ENCODE measurements around the gene UBTD2. TPM values are rescaled to one million over a fixed set of nuclear protein-coding genes. Genes with fewer than 3 reads are reported as not detected.

UBTD2 gene
- total RNA-seq, 4 donors from 2014 or later, result 6.0 to 11.4 (median 9.8) TPM

DNA sequence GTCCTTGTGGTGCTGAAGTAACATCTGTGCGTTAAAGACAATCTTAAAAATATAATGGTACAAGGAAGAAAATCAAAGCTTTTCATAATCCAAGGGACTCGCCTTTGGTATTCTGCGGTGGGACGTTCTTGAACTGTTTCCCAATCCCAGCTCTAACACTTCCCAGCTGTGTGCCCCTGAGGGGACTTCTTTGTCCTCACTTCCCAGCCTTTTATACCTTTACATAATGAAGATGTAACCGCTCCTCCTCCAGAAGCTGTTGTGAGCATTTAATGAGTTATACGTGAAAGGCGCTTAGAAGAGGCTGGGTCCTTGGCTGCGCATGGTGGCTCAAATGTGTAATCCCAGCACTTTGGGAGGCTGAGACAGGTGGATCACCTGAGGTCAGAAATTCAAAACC lies 112.4 kb downstream of the UBTD2 start:
- H3K27ac ChIP-seq, result no peak overlapping the region
- no peaks in the 10 kb centered on the region for H3K36me3 ChIP-seq
- no peak overlapping the region for H3K4me3 ChIP-seq
- intact Hi-C loops (cut with DNase I; ENCODE audit: low total_unique reads), result no loop called here
- H3K4me1 ChIP-seq, result peaks cover 38 to 40% of the 10 kb centered on the region in 2 donors
- TF ChIP-seq CTCF (IDR thresholded peaks at IDR 0.05 in 4 of 5, conservative IDR thresholded peaks at IDR 0.05 in 1 of 5) (no peak), POLR2A (IDR thresholded peaks at IDR 0.05) (no peak)
- H3K9me3 ChIP-seq, result no peaks in the 10 kb centered on the region
- in situ Hi-C loops (cut with MboI; ENCODE audit: low sequenced_read_pairs in 4 of 4), result no loop called here
- no peak for ATAC-seq
- no peak for DNase-seq
- no peaks in the 10 kb centered on the region for H3K27me3 ChIP-seq

- intact Hi-C loops (cut with DNase I; ENCODE audit: low total_unique reads), result no loop called here
Measured at GRCh38 chr5:172170251-172170701, 113.3 kb downstream of the UBTD2 start.

GRCh38 chr5:172169216-172169615 lies 114.3 kb downstream of the UBTD2 start:
- TF ChIP-seq CTCF (IDR thresholded peaks at IDR 0.05 in 4 of 5, conservative IDR thresholded peaks at IDR 0.05 in 1 of 5) (no peak), POLR2A (IDR thresholded peaks at IDR 0.05) (no peak)
- intact Hi-C loops (cut with DNase I; ENCODE audit: low total_unique reads), result no loop called here
- DNase-seq (no peak), ATAC-seq (no peak)
- Histone ChIP-seq H3K9me3 (no peaks in the 10 kb centered on the region), H3K27me3 (no peaks in the 10 kb centered on the region), H3K4me1 (peaks cover 43 to 50% of the 10 kb centered on the region in 2 donors), H3K4me3 (no peak overlapping the region), H3K36me3 (no peaks in the 10 kb centered on the region), H3K27ac (peak overlapping the region in 1 of 4 donors; percentile 76)
- in situ Hi-C loops (cut with MboI; ENCODE audit: low sequenced_read_pairs in 4 of 4), result no loop called here

More at GRCh38 chr5:172170251-172170701, 113.3 kb downstream of the UBTD2 start:
- in situ Hi-C loops (cut with MboI; ENCODE audit: low sequenced_read_pairs in 4 of 4), result no loop called here
- H3K27me3 ChIP-seq, result no peaks in the 10 kb centered on the region
- H3K27ac ChIP-seq, result peak overlapping the region in 2 of 4 donors; percentile 13 to 47
- no peak for TF ChIP-seq POLR2A (IDR thresholded peaks at IDR 0.05)
- TF ChIP-seq CTCF (IDR thresholded peaks at IDR 0.05 in 4 of 5, conservative IDR thresholded peaks at IDR 0.05 in 1 of 5), result no peak
- no peak for DNase-seq
- no peaks in the 10 kb centered on the region for H3K9me3 ChIP-seq
- no peak overlapping the region for H3K4me3 ChIP-seq
- peak in 1 of 2 donors; percentile 29 for ATAC-seq
- no peaks in the 10 kb centered on the region for H3K36me3 ChIP-seq
- peaks cover 38 to 42% of the 10 kb centered on the region in 2 donors for H3K4me1 ChIP-seq

GRCh38 chr5:172168311-172168710 lies 115.3 kb downstream of the UBTD2 start:
- peaks cover 47 to 59% of the 10 kb centered on the region in 2 donors for H3K4me1 ChIP-seq
- peak overlapping the region; percentile 39 to 76 (median 64) for H3K27ac ChIP-seq
- ATAC-seq, result peak in 1 of 2 donors; percentile 14
- intact Hi-C loops (cut with DNase I; ENCODE audit: low total_unique reads), result no loop called here
- in situ Hi-C loops (cut with MboI; ENCODE audit: low sequenced_read_pairs in 4 of 4), result no loop called here
- H3K27me3 ChIP-seq, result no peaks in the 10 kb centered on the region
- no peaks in the 10 kb centered on the region for H3K36me3 ChIP-seq
- DNase-seq, result no peak
- TF ChIP-seq CTCF (IDR thresholded peaks at IDR 0.05 in 4 of 5, conservative IDR thresholded peaks at IDR 0.05 in 1 of 5), result no peak
- TF ChIP-seq POLR2A (IDR thresholded peaks at IDR 0.05), result no peak
- H3K4me3 ChIP-seq, result no peak overlapping the region
- no peaks in the 10 kb centered on the region for H3K9me3 ChIP-seq

GRCh38 chr5:172167895-172168294 lies 115.7 kb downstream of the UBTD2 start:
- intact Hi-C loops (cut with DNase I; ENCODE audit: low total_unique reads), result no loop called here
- no peaks in the 10 kb centered on the region for H3K9me3 ChIP-seq
- H3K27me3 ChIP-seq, result no peaks in the 10 kb centered on the region
- in situ Hi-C loops (cut with MboI; ENCODE audit: low sequenced_read_pairs in 4 of 4), result no loop called here
- no peak overlapping the region for H3K4me3 ChIP-seq
- peak overlapping the region; percentile 39 to 76 (median 64) for H3K27ac ChIP-seq
- DNase-seq (peak; percentile 34 to 41), ATAC-seq (peak; percentile 59 to 70)
- H3K4me1 ChIP-seq, result peaks cover 44 to 64% of the 10 kb centered on the region in 2 donors
- TF ChIP-seq POLR2A (IDR thresholded peaks at IDR 0.05), result no peak
- TF ChIP-seq CTCF (IDR thresholded peaks at IDR 0.05 in 4 of 5, conservative IDR thresholded peaks at IDR 0.05 in 1 of 5), result no peak
- H3K36me3 ChIP-seq, result no peaks in the 10 kb centered on the region

Measured in gastrocnemius medialis (tissue), 4 donors.